ENCODE results near the gene ZRANB1.

ZRANB1 gene

DNA sequence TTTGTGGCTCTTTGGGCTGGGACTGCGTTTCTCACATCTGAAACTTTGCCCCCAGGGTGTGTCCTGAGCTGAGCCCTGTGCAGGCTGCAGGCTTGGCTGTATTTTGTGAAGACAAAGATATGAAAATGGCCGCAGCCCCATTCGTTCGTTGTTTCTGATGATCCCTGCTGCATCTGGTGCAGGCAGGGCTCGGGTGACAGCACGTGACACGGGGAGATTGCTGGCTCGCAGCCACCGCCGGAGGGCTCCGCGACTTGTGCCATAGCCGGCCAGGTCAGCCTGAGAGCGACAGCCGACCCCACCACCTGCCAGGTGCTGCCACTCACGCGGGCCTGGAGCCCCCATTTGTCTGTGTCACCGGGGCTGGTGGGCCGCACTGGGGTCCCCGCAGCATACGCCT is 81.3 kb downstream of the ZRANB1 start:
- TF ChIP-seq, protein P1, sequence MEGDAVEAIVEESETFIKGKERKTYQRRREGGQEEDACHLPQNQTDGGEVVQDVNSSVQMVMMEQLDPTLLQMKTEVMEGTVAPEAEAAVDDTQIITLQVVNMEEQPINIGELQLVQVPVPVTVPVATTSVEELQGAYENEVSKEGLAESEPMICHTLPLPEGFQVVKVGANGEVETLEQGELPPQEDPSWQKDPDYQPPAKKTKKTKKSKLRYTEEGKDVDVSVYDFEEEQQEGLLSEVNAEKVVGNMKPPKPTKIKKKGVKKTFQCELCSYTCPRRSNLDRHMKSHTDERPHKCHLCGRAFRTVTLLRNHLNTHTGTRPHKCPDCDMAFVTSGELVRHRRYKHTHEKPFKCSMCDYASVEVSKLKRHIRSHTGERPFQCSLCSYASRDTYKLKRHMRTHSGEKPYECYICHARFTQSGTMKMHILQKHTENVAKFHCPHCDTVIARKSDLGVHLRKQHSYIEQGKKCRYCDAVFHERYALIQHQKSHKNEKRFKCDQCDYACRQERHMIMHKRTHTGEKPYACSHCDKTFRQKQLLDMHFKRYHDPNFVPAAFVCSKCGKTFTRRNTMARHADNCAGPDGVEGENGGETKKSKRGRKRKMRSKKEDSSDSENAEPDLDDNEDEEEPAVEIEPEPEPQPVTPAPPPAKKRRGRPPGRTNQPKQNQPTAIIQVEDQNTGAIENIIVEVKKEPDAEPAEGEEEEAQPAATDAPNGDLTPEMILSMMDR (conservative IDR thresholded peaks at IDR 0.05), result no peak
- no peak for TF ChIP-seq ZFX (IDR thresholded peaks at IDR 0.05)
- H3K27ac ChIP-seq, result peak overlapping the region; percentile 80

DNA sequence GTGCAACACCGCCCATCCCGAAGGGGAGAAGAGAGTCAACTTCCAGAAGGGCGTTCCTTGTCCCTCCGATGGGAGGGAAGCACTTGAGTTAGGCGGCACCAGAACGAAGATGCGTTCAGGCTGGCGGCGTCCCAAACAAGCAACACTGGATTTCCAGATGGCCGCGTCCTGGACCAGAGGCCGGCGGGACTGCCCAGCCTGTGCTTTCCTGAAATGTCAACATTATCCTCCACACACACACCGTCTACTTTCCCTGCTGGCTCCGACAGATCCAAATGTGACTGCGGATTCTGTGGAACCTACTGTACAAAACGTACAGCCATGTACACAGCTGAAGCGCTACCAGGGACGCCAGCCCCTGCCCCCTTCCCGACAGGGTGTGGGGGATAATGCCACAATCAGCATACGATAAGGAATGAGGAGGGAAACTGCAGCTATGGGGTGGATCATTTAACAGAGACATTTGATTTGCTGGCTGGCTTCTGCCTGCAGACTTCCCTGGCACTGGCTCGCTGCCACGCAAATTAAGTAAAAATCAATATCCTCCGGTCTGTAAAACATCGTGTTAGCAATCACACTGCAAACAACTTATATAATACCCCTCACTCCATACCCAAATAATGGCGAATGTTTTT is 82.1 kb downstream of the ZRANB1 start:
- peak overlapping the region; percentile 80 for H3K27ac ChIP-seq
- TF ChIP-seq, protein P1 (conservative IDR thresholded peaks at IDR 0.05), result no peak
- TF ChIP-seq ZFX (IDR thresholded peaks at IDR 0.05), result no peak

DNA sequence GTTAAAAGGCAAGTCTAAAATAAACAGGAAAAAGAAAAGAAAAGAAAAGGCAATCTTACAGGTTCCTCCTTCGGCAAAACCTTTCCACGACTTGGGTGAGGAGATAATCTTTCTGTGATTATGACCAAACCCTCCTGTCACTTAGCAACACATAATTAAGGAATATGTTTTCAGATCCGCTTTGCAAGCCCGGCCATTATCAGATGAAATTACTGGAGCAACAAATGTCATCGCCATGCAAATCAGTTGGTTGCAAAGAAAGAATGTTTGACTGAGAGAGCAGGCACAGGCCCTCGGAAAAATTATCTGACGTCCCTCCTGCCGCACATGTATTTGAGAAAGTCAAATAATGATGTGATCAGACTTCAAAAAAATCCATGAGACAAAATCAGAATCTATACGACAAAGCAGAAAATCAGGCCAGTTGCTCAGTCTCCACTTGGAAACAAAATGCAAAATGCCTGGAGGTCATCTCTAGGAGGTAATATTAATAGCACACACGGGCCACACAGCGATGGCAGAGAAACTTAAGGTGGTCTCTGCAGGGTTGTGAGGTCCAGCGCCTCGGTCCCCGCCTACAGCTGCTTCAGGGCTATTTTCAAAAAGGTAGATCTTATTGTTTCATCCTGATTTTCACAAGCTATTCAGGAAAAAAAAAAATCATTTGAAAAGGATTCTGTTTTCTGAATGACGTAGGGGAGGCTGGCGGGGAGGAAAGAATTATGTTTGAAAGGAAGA is 82.7 kb downstream of the ZRANB1 start:
- no peak for TF ChIP-seq ZFX (IDR thresholded peaks at IDR 0.05)
- TF ChIP-seq, protein P1 (conservative IDR thresholded peaks at IDR 0.05), result no peak
- H3K27ac ChIP-seq, result peak overlapping the region; percentile 80

DNA sequence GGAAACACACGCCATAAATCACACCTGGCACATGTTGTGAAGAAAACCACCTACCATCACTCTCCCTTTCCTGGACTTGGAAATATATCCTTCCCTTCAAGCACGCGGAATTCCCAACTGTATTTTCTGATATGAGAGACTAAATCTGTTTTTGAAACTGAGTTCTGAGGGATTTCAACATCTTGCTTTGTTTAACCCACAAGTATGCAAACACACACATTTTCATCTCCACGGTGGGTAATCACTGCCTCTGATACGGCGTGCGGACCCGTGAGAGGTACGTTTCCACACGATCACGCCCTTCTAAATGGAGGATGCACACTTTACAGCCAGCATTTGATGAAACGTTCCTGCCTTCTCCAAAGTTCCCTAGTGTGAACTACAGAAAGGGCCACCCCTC is 83.4 kb downstream of the ZRANB1 start:
- TF ChIP-seq, protein P1 (conservative IDR thresholded peaks at IDR 0.05), result no peak
- no peak for TF ChIP-seq ZFX (IDR thresholded peaks at IDR 0.05)
- peak overlapping the region; percentile 80 for H3K27ac ChIP-seq

DNA sequence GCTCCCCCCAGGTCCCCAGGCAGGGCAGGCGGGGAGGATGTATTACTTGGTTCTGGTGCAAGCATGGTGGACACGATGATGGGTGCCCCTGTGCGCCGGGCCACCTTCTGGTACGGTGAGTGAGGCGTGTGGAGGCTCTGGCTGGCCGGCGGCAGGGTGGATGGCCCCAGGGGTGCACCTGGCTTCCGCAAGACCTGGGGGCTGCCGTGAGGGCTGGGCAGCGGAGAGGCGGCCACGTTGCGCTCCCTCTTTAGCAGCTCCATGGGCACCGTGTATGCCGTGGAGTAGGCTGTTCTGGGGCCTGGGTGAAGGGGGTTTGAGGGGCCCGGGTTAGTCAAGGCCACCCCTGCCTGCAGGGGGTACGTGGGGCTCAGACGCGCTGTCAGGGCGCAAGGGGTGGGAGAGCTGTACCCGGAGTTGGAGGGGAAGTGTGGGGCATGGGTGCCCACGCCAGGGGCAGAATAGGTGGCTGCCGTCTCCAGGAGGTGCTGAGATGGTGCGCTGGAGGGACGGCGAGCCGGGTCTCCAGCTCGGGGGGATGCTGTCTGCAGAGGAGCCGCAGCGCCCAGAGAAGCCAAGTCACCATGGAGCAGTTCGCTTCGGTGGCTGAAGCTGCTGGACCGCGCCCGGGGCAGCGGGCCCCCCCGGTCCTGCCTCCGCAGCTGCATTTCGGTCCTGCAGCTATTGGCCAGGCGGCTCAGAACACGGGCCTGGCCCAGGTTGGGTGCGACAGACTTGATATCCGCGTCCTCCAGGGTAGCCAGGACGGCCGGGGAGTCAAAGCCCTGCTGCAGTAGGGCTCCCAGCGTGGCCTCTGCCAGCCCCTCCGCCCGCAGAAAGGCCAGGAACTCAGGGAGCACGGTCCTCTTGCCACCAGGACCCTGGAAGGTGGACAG is 84.4 kb downstream of the ZRANB1 start:
- H3K27ac ChIP-seq, result peak overlapping the region; percentile 80
- TF ChIP-seq, protein P1 (conservative IDR thresholded peaks at IDR 0.05), result no peak
- TF ChIP-seq ZFX (IDR thresholded peaks at IDR 0.05), result no peak

DNA sequence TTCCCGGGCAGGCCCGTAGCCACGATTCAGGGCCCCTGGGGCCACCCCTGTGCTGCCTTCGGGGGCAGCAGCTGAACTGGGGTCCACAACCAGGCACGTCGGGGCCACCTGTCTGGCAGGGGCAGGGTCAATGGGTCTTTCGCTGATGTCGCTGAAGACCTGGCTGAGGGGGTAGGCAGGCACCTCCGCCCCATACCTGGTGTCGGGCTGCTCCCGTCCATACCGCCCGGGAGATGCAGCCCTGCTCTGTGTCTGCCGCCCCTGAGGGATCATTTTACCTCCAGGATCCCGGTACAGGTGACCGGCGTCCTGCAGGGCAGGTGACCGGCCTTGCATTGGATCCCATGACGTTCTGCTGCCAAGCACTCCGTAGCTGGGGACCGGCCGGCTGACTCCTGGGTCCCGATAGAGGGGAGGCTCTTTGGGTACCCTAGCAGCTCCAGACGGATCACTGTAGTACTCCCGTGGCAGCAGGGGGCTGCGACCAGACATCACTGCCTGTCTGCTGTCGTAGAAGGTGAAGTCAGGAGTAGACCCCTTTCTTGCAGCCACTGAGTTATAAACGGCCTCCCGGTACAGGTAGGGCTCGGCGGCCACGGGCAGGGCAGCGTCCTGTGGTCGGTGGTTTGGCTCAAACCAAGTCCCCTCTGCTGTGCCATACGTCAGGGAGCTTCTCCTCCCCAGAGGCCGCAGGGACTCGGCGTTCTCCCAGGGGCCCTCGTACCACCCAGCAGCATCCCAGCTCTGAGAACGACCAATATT is 85.2 kb downstream of the ZRANB1 start:
- TF ChIP-seq, protein P1 (conservative IDR thresholded peaks at IDR 0.05), result no peak
- TF ChIP-seq ZFX (IDR thresholded peaks at IDR 0.05), result no peak
- H3K27ac ChIP-seq, result no peak overlapping the region; the same call in 1 of the 2 replicates

Data from C4-2B (cell line).